HG03135 (cell line): Measurements from ENCODE around the gene PLPPR5.

Experiments used
- ATAC-seq: cut with Tn5 transposase; IDR thresholded peaks from one replicate; pipeline ENCODE4 v1.9.1; 2021; ENCODE audit warnings: mild to moderate bottlenecking, moderate library complexity; ENCODE audit not compliant: unreplicated experiment

Gene PLPPR5

DNA sequence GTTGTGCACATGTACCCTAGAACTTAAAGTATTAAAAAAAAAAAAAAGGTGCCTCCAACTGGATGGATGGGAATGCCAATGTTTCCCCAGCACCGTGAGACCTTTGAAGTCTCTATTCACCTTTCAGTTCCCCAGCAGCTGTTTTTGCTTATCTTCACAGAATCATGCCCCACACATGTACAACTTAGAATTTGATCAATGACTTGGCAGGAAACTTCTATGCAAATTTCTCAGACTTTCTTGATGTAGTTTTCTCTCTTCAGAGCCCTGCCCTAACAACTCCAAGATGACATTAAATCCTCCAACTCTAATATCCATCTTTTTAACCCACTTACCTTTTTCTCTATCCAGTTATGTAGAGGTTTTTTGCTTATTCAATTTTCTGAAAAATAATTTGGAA, 144.3 kb downstream of the PLPPR5 start:
- no peak for ATAC-seq

DNA sequence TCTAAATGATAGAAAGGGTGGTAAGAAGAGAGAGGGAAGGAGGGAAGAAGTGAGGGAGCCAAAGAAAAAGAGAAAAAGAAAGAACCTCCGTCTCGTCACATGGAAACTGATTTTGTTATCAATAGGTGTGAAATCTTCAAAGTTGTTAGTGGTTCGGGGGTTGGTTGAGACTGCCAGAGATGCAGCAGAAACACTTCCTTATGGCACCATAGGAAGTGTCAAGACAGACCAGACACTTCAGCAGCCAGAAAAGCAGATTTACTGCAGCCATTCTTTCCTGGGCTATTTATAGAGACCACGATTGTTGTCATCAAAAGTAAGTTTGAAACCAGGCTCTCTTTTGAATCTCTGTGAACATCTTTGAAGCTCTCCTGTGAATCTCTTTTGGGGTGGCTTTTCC, 150.5 kb downstream of the PLPPR5 start:
- ATAC-seq: no peak

DNA sequence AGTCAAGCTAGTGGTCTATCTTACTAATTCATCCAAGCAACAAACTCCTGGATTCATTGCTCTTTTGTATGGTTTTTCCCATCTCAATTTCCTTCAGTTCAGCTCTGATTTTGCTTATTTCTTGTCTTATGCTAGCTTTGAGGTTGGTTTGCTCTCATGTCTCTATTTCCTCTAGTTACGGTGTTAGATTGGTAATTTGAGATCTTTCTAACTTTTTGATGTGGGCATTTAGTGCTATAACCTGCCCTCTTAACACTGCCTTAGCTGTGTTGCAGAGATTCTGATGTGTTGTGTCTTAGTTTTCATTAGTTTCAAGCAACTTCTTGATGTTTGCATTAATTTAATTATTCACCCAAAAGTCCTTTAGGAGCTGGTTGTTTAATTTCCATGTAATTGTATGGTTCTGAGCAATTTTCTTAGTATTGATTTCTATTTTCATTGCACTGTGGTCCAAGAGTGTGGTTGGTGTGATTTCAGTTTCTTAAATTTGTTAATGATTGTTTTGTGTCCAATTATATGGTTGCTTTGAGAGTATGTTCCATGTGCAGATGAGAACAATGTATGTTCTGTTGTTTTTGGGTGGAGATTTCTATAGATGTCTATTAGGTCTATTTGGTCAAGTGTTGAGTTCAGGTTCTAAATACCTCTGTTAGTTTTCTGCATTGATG, 154.6 kb downstream of the PLPPR5 start:
- no peak for ATAC-seq

- no peak for ATAC-seq
Measured at GRCh38 chr1:98842241-98842640, 162.4 kb downstream of the PLPPR5 start.
